ENCODE data around the gene TMC7.

DNA sequence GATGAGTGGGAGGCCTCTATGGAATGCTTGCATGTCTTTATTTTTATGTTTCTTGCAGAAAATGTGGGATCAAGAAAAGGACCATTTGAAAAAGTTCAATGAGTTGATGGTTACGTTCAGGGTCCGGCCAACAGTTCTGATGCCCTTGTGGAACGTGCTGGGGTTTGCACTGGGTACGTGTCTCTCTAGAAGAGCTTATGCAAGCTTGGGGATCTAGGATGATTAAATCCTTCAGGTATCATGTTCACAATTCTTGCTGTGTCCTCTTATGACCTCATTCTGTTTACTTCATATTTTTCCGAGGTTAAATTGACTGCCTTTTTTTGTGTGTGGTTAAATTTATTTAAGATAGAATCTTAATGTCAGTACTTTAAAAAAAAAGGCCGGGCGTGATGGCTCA is 90.1 kb downstream of the TMC7 start:
- no peak for TF ChIP-seq CTCF (IDR thresholded peaks at IDR 0.05; ENCODE audit: poor library complexity)
- no peak for TF ChIP-seq EZH2 (IDR thresholded peaks at IDR 0.05; ENCODE audit: borderline replicate concordance)

Data from hepatocyte (in vitro differentiated cells).